H9 (cell line): ENCODE measurements around the gene CCDC7. TPM values are rescaled to one million over a fixed set of nuclear protein-coding genes. Genes with fewer than 3 reads are reported as not detected.

Source experiments
- DNase-seq: peaks from one replicate; pipeline ENCODE4 v3.0.0-alpha.2; 2017
- H2AFZ ChIP-seq: one replicate; pipeline ENCODE4 v1.6.1; 2013; ENCODE audit warnings: mild to moderate bottlenecking, low read length, control low read depth, moderate library complexity
- H2AK5ac ChIP-seq: 2 replicates; pipeline ENCODE4 v1.6.1; 2013; ENCODE audit warnings: low read length, control low read depth, mixed read lengths; ENCODE audit not compliant: insufficient read length
- H2BK120ac ChIP-seq: one replicate; pipeline ENCODE4 v1.6.1; 2013; ENCODE audit warnings: low read depth, mild to moderate bottlenecking, low read length, control low read depth, inconsistent platforms; ENCODE audit not compliant: poor library complexity, severe bottlenecking
- H2BK12ac ChIP-seq: 2 replicates; pipeline ENCODE4 v1.6.1; 2013; ENCODE audit warnings: low read length, control low read depth, mixed read lengths, low read depth; ENCODE audit not compliant: insufficient read length
- H2BK15ac ChIP-seq: 2 replicates; pipeline ENCODE4 v1.6.1; 2013; ENCODE audit warnings: low read depth, low read length, control low read depth
- H2BK20ac ChIP-seq: one replicate; pipeline ENCODE4 v1.6.1; 2013; ENCODE audit warnings: low read depth, mild to moderate bottlenecking, low read length, control low read depth, inconsistent platforms; ENCODE audit not compliant: poor library complexity, severe bottlenecking
- H2BK5ac ChIP-seq: 2 replicates; pipeline ENCODE4 v1.6.1; 2013; ENCODE audit warnings: low read length, control low read depth, mixed read lengths; ENCODE audit not compliant: insufficient read length
- H3K14ac ChIP-seq: 2 replicates; pipeline ENCODE4 v1.6.1; 2013; ENCODE audit warnings: low read length, control low read depth; ENCODE audit not compliant: insufficient read depth
- H3K18ac ChIP-seq: 2 replicates; pipeline ENCODE4 v1.6.1; 2013; ENCODE audit warnings: low read depth, mild to moderate bottlenecking, mixed read lengths, low read length, control low read depth; ENCODE audit not compliant: insufficient read length
- H3K23ac ChIP-seq: 2 replicates; pipeline ENCODE4 v1.6.1; 2013; ENCODE audit warnings: low read length, control low read depth, mixed read lengths, low read depth; ENCODE audit not compliant: insufficient read length
- H3K23me2 ChIP-seq: 2 replicates; pipeline ENCODE4 v1.6.1; 2013; ENCODE audit warnings: low read depth, mild to moderate bottlenecking, mixed read lengths, low read length, control low read depth; ENCODE audit not compliant: insufficient read length, poor library complexity, severe bottlenecking
- H3K27ac ChIP-seq: 2 replicates; pipeline ENCODE4 v1.5.1; 2013; ENCODE audit warnings: low read length, control low read depth, mixed read lengths, low read depth; ENCODE audit not compliant: insufficient read length
- H3K27me3 ChIP-seq: 2 replicates; pipeline ENCODE4 v1.6.1; 2013; ENCODE audit warnings: low read length, control low read depth, inconsistent platforms; ENCODE audit not compliant: insufficient read depth
- H3K4ac ChIP-seq: 2 replicates; pipeline ENCODE4 v1.6.1; 2013; ENCODE audit warnings: low read depth, mild to moderate bottlenecking, control low read depth, inconsistent platforms, low read length, moderate library complexity
- H3K4me1 ChIP-seq: 2 replicates; pipeline ENCODE4 v1.6.1; 2013; ENCODE audit warnings: low read length, control low read depth, inconsistent platforms; ENCODE audit not compliant: insufficient read depth
- H3K4me2 ChIP-seq: 2 replicates; pipeline ENCODE4 v1.6.1; 2013; ENCODE audit warnings: low read length, control low read depth, mixed read lengths; ENCODE audit not compliant: insufficient read length, insufficient read depth
- H3K56ac ChIP-seq: 2 replicates; pipeline ENCODE4 v1.6.1; 2013; ENCODE audit warnings: low read depth, mild to moderate bottlenecking, mixed read lengths, low read length, control low read depth; ENCODE audit not compliant: insufficient read length
- H3K79me1 ChIP-seq: 2 replicates; pipeline ENCODE4 v1.6.1; 2013; ENCODE audit warnings: low read depth, mild to moderate bottlenecking, moderate library complexity, low read length, control low read depth, inconsistent platforms; ENCODE audit not compliant: insufficient read depth, poor library complexity, severe bottlenecking
- H3K79me2 ChIP-seq: 2 replicates; pipeline ENCODE4 v1.6.1; 2013; ENCODE audit warnings: low read length, control low read depth, inconsistent platforms; ENCODE audit not compliant: insufficient read depth
- H3K9ac ChIP-seq: 2 replicates; pipeline ENCODE4 v1.6.1; 2013; ENCODE audit warnings: low read length, control low read depth, mixed read lengths; ENCODE audit not compliant: insufficient read length; ENCODE audit errors: extremely low read depth
- H3K9me3 ChIP-seq: one replicate; pipeline ENCODE4 v1.6.1; 2013; ENCODE audit warnings: low read depth, low read length, inconsistent platforms; ENCODE audit not compliant: control insufficient read depth
- H3T11ph ChIP-seq: one replicate; pipeline ENCODE4 v1.6.1; 2013; ENCODE audit warnings: mild to moderate bottlenecking, low read length, control low read depth, inconsistent platforms
- H4K20me1 ChIP-seq: one replicate; pipeline ENCODE4 v1.6.1; 2013; ENCODE audit not compliant: control insufficient read depth, insufficient read length, insufficient read depth
- H4K5ac ChIP-seq: 2 replicates; pipeline ENCODE4 v1.6.1; 2013; ENCODE audit warnings: low read depth, mild to moderate bottlenecking, mixed read lengths, low read length, control low read depth; ENCODE audit not compliant: insufficient read length
- H4K8ac ChIP-seq: replicated peaks from 2 replicates; pipeline ENCODE4 v1.6.1; 2013; ENCODE audit warnings: low read length, control low read depth, mixed read lengths, low read depth; ENCODE audit not compliant: insufficient read length
- H4K91ac ChIP-seq: 2 replicates; pipeline ENCODE4 v1.6.1; 2013; ENCODE audit warnings: low read depth, mild to moderate bottlenecking, moderate library complexity, mixed read lengths, low read length, control low read depth; ENCODE audit not compliant: insufficient read length
- H3K27ac Mint-ChIP-seq, 3 experiments: 2 replicates in 2 of 3; 3 replicates in 1 of 3; pipeline ENCODE4 v1.8.0; 2020 to 2021; ENCODE audit warnings: mixed read lengths in 3 of 3, mild to moderate bottlenecking in 1 of 3, moderate library complexity in 1 of 3
- H3K27me3 Mint-ChIP-seq: 2 replicates; pipeline ENCODE4 v1.8.0; 2021; ENCODE audit warnings: low read depth, mild to moderate bottlenecking, moderate library complexity, mixed read lengths
- H3K36me3 Mint-ChIP-seq, 3 experiments: 2 replicates in 2 of 3; 3 replicates in 1 of 3; pipeline ENCODE4 v1.8.0; 2020 to 2021; ENCODE audit warnings: low read depth in 3 of 3, mixed read lengths in 3 of 3; ENCODE audit not compliant: insufficient read depth in 1 of 3
- H3K4me1 Mint-ChIP-seq, 2 experiments: 2 replicates each; pipeline ENCODE4 v1.8.0; 2020; ENCODE audit warnings: mixed read lengths in 2 of 2
- H3K4me3 Mint-ChIP-seq, 2 experiments: 2 replicates in 1 of 2; 3 replicates in 1 of 2; pipeline ENCODE4 v1.8.0; 2020 to 2021; ENCODE audit warnings: mild to moderate bottlenecking in 2 of 2, mixed read lengths in 2 of 2, moderate library complexity in 1 of 2
- H3K9me3 Mint-ChIP-seq, 2 experiments: 2 replicates in 1 of 2; 3 replicates in 1 of 2; pipeline ENCODE4 v1.8.0; 2020; ENCODE audit warnings: mild to moderate bottlenecking in 2 of 2, mixed read lengths in 2 of 2, moderate library complexity in 1 of 2
- total RNA-seq: library from RNA; stranded (reverse); gene quantifications from 2 replicates; pipeline ENCODE4 v1.2.1, GENCODE V29; 2021
- TF ChIP-seq, protein P1 (sequence below): fragments of 200-600 bp; sonication (generic); conservative IDR thresholded peaks from 3 replicates; pipeline ENCODE4 v1.8.0; 2021; ENCODE audit warnings: antibody characterized with exemption, mild to moderate bottlenecking

The CCDC7 gene
- total RNA-seq, 1 experiment from 2014 or later, result 1.6 TPM

DNA sequence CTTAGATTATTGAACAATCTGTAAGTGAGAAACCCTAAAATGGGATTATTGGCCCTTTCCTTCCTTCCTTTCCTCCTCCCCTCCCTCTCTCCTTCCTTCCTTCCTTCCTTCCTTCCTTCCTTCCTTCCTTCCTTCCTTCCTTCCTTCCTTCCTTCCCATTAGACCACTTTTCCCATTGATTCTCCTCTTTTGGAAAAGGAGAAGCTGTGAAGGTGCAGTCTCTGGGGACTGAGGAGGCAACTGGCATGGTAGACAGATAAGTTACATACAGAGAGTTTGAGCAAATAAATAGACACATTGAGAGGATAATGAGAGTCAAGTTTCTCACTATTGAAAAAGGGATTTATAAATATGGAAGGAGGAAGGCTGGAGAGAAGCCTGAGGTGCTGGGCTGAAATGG, 45.0 kb upstream of the CCDC7 start:
- Histone ChIP-seq H2AFZ (no peak overlapping the region), H3K79me2 (no peaks in the 10 kb centered on the region)
- H3K4me1 Mint-ChIP-seq, result no peaks in the 10 kb centered on the region

More for the DNA sequence above, 45.0 kb upstream of the CCDC7 start:
- Histone ChIP-seq H4K20me1 (no peaks in the 10 kb centered on the region), H3K56ac (no peak overlapping the region), H2BK120ac (no peak overlapping the region), H2BK20ac (no peak overlapping the region), H3K14ac (no peak overlapping the region), H3K9ac (no peak overlapping the region), H2BK5ac (no peak overlapping the region), H3K9me3 (no peaks in the 10 kb centered on the region), H3K79me1 (no peaks in the 10 kb centered on the region), H3K23ac (no peak overlapping the region), H3K23me2 (no peaks in the 10 kb centered on the region), H2BK15ac (no peak overlapping the region), H3K27ac (no peak overlapping the region), H3K4me2 (no peak overlapping the region), H4K91ac (no peak overlapping the region), H3K4ac (no peak overlapping the region), H3K18ac (no peak overlapping the region), H2BK12ac (no peak overlapping the region), H3K4me1 (no peaks in the 10 kb centered on the region), H3K27me3 (no peaks in the 10 kb centered on the region), H4K5ac (no peak overlapping the region), H2AK5ac (no peak overlapping the region), H3T11ph (no peak overlapping the region), H4K8ac (no peak overlapping the region)
- H3K9me3 Mint-ChIP-seq, result no peaks in the 10 kb centered on the region
- H3K36me3 Mint-ChIP-seq, result no peaks in the 10 kb centered on the region
- TF ChIP-seq, protein P1, sequence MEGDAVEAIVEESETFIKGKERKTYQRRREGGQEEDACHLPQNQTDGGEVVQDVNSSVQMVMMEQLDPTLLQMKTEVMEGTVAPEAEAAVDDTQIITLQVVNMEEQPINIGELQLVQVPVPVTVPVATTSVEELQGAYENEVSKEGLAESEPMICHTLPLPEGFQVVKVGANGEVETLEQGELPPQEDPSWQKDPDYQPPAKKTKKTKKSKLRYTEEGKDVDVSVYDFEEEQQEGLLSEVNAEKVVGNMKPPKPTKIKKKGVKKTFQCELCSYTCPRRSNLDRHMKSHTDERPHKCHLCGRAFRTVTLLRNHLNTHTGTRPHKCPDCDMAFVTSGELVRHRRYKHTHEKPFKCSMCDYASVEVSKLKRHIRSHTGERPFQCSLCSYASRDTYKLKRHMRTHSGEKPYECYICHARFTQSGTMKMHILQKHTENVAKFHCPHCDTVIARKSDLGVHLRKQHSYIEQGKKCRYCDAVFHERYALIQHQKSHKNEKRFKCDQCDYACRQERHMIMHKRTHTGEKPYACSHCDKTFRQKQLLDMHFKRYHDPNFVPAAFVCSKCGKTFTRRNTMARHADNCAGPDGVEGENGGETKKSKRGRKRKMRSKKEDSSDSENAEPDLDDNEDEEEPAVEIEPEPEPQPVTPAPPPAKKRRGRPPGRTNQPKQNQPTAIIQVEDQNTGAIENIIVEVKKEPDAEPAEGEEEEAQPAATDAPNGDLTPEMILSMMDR, result no peak
- no peak overlapping the region for H3K27ac Mint-ChIP-seq
- no peak overlapping the region for H3K4me3 Mint-ChIP-seq
- no peaks in the 10 kb centered on the region for H3K27me3 Mint-ChIP-seq
- DNase-seq, result no peak
